ENCODE data around the gene LSM14B.

The LSM14B gene

GRCh38 chr20:62133051-62133845 lies 11.0 kb downstream of the LSM14B start:
- peak in 1 of 14 donors; percentile 16 for DNase-seq

GRCh38 chr20:62133864-62134263 lies 11.6 kb downstream of the LSM14B start:
- DNase-seq = no peak

GRCh38 chr20:62134735-62135231 lies 12.5 kb downstream of the LSM14B start:
- DNase-seq = no peak

DNA sequence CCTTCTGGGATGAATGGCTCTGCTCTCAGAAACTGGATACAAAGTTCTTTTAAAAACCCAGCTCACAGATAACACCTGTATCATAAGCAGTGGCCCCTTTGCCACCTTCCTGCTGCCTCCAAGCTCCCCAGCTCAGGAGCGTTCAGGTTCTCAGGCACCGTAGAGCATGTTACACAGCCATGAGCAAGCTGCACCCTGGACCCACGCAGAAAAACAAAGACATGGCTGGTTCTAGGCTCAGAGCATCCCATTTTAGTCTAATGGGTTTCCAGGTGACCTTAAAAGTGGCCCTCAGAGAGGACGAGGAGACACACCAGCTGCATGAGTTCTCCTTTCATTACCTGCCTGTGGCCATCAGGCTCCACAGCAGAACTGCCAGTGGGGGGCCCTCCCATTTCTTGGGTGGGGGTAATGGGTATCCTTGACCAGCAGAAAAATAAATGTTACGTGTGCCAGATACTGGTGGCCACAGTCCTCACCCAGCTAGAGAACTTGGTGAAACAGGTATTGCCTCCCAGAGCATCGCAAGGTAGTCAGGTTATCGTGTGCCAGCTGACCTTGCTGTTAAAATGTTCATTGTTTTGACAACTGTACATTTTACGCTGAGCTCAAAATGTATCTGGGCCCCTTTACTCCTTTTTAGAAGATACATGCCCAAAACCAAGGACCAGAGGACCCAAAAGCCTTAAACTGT lies 13.4 kb downstream of the LSM14B start:
- DNase-seq = no peak

GRCh38 chr20:62136283-62137091 lies 14.2 kb downstream of the LSM14B start:
- DNase-seq = peak in 4 of 14 donors; percentile 5 to 24 (median 18)

DNA sequence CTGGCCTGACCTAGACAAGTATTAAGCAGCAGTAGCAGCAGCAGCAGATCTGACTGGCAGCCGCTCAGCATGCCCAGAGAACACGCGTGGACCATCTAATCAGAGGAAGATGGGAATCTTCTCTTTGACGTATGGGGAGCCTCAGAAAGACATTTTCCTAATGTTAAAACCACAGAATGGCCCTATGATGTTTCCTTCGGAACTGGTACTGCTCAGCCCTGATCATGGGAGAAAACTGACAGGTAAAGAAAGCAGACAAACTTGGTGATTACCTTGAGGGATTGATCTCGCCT lies 14.8 kb downstream of the LSM14B start:
- DNase-seq = no peak

- DNase-seq = no peak
Observed at GRCh38 chr20:62137478-62138203, 15.4 kb downstream of the LSM14B start.

- no peak for DNase-seq
Observed at GRCh38 chr20:62138204-62138543, 15.9 kb downstream of the LSM14B start.

DNA sequence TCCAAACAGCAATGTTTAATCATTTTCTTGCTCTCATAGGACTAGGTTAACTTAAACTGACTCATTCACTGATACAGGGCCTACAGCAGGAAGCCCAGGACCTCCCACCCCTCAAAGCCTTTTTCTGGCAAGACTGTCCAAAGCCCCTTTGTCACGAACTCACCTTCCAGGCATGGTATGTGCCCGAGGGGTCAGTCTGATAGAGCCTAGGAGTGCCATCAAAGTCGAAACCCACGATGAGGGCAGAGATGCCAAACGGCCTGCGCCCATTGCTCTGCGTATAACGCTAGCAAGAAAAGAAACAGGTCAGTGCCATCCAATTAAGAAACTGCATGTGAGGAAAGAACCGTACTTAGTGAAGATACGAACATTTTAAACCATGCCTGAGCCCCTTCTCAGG lies 16.6 kb downstream of the LSM14B start:
- no peak for DNase-seq

DNA sequence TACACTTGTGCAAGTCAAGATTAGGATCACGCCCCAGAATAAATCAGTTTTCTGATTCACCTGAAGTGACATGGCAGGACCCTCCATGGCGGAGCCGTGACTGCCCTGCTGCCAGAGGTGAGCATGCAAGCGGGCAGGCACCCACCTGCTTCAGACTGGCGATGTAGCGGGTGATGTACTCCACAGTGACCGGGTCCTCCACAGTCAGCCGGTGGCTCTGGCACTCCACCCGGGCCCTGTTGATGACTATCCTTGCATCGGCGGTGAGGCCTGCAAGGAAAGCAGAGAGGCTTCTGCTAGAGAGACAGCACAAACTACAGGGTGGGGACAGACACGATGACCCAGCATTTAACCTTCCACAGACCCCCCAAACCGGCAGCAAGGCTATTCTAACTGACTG lies 17.4 kb downstream of the LSM14B start:
- DNase-seq = no peak

- DNase-seq = no peak
Observed at GRCh38 chr20:62141043-62141396, 18.7 kb downstream of the LSM14B start.

DNA sequence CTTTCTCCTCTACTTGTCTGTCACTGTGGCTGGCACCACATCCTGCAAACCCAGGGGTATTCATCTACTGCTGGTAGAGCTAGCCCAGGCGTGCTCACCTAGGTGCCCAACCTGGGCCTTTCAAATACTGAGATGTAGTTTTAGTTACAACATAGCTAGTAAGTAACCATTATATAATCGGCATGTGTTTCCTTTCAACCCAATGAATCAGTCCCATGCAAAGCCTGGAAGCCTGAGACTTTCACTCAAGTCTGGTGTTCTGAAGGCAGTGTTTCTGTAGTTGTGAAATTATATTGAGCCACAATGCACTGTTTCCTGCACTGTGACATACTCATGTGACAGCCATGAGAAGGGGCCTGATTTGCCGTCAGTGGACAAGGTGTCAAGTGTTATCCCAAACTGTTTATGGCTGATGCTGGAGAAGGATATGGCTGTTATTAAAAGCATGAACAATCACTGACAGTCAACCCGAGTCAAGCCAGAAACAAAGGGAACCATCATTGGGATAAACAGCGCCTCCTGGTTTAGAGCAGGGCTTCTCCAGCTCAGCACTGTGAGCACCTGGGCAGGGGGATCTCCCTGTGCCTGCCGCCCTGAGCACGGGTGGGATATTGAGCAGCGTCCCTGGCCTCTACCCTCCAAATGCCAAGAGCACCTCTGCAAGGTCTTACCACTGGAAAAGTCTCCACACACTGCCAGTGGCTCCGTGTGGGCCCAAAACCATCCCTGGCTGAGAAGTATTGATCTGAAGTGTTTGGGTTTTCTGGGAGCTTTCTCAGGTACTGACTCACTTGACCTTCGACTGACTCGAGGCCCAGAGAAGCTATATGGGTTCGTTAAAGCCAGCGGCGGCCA lies 19.3 kb downstream of the LSM14B start:
- no peak for DNase-seq

- peak in 2 of 14 donors; percentile 14 to 55 for DNase-seq
Observed at GRCh38 chr20:62142252-62143080, 20.2 kb downstream of the LSM14B start.

- peak; percentile 41 to 90 (median 78) for DNase-seq
Observed at GRCh38 chr20:62143081-62143956, 21.0 kb downstream of the LSM14B start, which contains the start of the genes PSMA7 and SS18L1. Gene PSMA7, minus strand, starts transcription at chr20:62143394. Its CDS starts 91 bp downstream, at chr20:62143303. Gene SS18L1, plus strand, starts transcription at chr20:62143769. Its CDS starts 52 bp downstream, at chr20:62143821.

- peak in 3 of 14 donors; percentile 6 to 25 (median 25) for DNase-seq
Observed at GRCh38 chr20:62143957-62144825, 21.9 kb downstream of the LSM14B start.

- no peak for DNase-seq
Observed at GRCh38 chr20:62145688-62146018, 23.4 kb downstream of the LSM14B start.

DNA sequence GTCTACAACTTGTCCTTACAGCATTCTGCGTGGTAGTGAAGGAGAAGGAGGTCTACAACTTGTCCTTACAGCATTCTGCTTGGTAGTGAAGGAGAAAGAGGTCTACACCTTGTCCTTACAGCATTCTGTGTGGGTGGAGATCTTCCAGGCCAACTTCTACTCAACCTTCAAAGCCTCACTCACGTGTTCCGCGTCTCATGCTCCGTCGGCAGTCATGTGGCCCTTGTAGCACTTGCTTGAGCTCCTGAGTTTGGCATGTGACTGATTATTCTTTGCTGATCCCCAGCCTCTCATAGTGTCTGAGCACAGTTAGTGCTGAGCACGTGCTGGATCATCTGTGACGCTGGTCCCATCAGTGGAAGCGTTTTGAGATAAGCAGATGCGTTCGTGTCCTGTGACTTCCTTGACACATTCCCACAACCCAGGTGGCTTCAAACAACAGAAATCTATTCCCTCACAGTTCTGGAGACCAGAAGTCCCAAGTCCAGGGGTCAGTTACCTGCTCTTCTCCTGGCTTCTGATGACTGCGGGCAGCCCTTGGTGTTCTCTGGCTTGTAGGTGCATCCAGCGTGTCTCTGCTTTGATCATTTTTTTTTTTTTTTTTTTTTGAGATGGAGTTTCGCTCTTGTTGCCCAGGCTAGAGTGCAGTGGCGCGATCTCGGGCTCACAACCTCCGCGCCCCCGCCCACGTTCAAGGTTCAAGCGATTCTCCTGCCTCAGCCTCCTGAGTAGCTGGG lies 23.9 kb downstream of the LSM14B start:
- DNase-seq = no peak

- no peak for DNase-seq
Observed at GRCh38 chr20:62147125-62147524, 24.9 kb downstream of the LSM14B start.
